Endothelial cell of umbilical vein (primary cell): Measurements from ENCODE around the gene SERPINA5.

Experiments used
- CTCF ChIP-seq, 2 donors: IDR thresholded peaks; 1 replicate in 1 of 2; 2 replicates in 1 of 2; pipeline ENCODE4 v1.5.1; 2011; ENCODE audit warnings: low read length in 2 of 2, mild to moderate bottlenecking in 2 of 2, moderate library complexity in 2 of 2, control low read depth in 1 of 2, inconsistent platforms in 1 of 2, low read depth in 1 of 2; ENCODE audit not compliant: insufficient read depth in 1 of 2; ENCODE audit errors: extremely low read depth in 1 of 2
- EZH2 ChIP-seq: IDR thresholded peaks from 2 replicates; pipeline ENCODE4 v1.6.1; 2012; ENCODE audit warnings: borderline replicate concordance, low read depth, mild to moderate bottlenecking, moderate library complexity, low read length, inconsistent platforms; ENCODE audit not compliant: severe bottlenecking
- FOS ChIP-seq: IDR thresholded peaks from 2 replicates; pipeline ENCODE4 v1.6.1; 2011; ENCODE audit warnings: mild to moderate bottlenecking, low read length, moderate library complexity, borderline replicate concordance; ENCODE audit not compliant: insufficient read depth
- GATA2 ChIP-seq: IDR thresholded peaks from 2 replicates; pipeline ENCODE4 v1.7.0; 2011; ENCODE audit warnings: low read depth, mild to moderate bottlenecking, moderate library complexity, mixed read lengths, low read length; ENCODE audit not compliant: insufficient read length, insufficient read depth
- JUN ChIP-seq: IDR thresholded peaks from 2 replicates; pipeline ENCODE4 v1.6.1; 2011; ENCODE audit warnings: borderline replicate concordance, low read depth; ENCODE audit not compliant: insufficient read length, insufficient read depth
- MAX ChIP-seq: IDR thresholded peaks from 2 replicates; pipeline ENCODE4 v1.6.1; 2011; ENCODE audit not compliant: insufficient read depth, insufficient read length
- MYC ChIP-seq: IDR thresholded peaks from one replicate; pipeline ENCODE4 v1.6.1; 2011; ENCODE audit warnings: mild to moderate bottlenecking, low read depth, low read length
- POLR2A ChIP-seq: IDR thresholded peaks from 2 replicates; pipeline ENCODE4 v1.6.1; 2012; ENCODE audit warnings: low read depth, mild to moderate bottlenecking, control low read depth, low read length
- POLR2AphosphoS5 ChIP-seq: IDR thresholded peaks from 2 replicates; pipeline ENCODE4 v1.6.1; 2012; ENCODE audit warnings: low read depth, mild to moderate bottlenecking, control low read depth, low read length, moderate library complexity; ENCODE audit not compliant: insufficient read depth

- TF ChIP-seq POLR2AphosphoS5, result no peak
- TF ChIP-seq CTCF (IDR thresholded peaks at IDR 0.05; ENCODE audit: extremely low read depth in 1 of 2, insufficient read depth in 1 of 2, low read depth in 1 of 2, low read length in 2 of 2), result no peak
- no peak for TF ChIP-seq POLR2A
- no peak for TF ChIP-seq MAX
- TF ChIP-seq JUN, result no peak
- TF ChIP-seq MYC, result no peak
- TF ChIP-seq EZH2, result no peak
- TF ChIP-seq FOS, result no peak
- no peak for TF ChIP-seq GATA2
These were observed 39.4 kb downstream of the SERPINA5 start for GRCh38 chr14:94620597-94620996.
